DMS114 treated with DMSO at 0.1 percent for 48 hours (cell line): ENCODE measurements around the gene PFDN1.
"Not testable (repeated sequence)": the region's sequence is repeated elsewhere in the genome, so short reads cannot be mapped to it uniquely, and the experiment has no call there.

Experiments
- DNase-seq: peaks from one replicate; lab custom pipeline; 2025; ENCODE audit not compliant: unreplicated experiment; lab: John Stamatoyannopoulos, UW

PFDN1 gene

GRCh38 chr5:140302786-140303639, at the start of gene PFDN1:
TSS of gene PFDN1 (minus strand) at chr5:140303101. CDS start at chr5:140303073, 28 bp downstream.
- peak; percentile 94 for DNase-seq

- peak; percentile 44 for DNase-seq
Observed at GRCh38 chr5:140351609-140352334, 48.9 kb upstream of the PFDN1 start.

- no peak for DNase-seq
Observed at GRCh38 chr5:140349244-140349643, 46.3 kb upstream of the PFDN1 start.

GRCh38 chr5:140348104-140348503, 45.2 kb upstream of the PFDN1 start:
- DNase-seq, result no peak

- no peak for DNase-seq
Observed at GRCh38 chr5:140347360-140347759, 44.5 kb upstream of the PFDN1 start.

- peak; percentile 34 for DNase-seq
Observed at GRCh38 chr5:140346348-140347221, 43.7 kb upstream of the PFDN1 start, which contains the start of gene HBEGF. TSS of gene HBEGF (minus strand) at chr5:140346603. CDS start at chr5:140346328, 275 bp downstream.

GRCh38 chr5:140345919-140346347, 43.0 kb upstream of the PFDN1 start:
- peak; percentile 43 for DNase-seq

- no peak for DNase-seq
Observed at GRCh38 chr5:140344683-140345423, 42.0 kb upstream of the PFDN1 start.

- DNase-seq, result not testable (repeated sequence)
Observed at GRCh38 chr5:140343849-140344248, 40.9 kb upstream of the PFDN1 start.

- DNase-seq, result no peak
Observed at GRCh38 chr5:140342896-140343295, 40.0 kb upstream of the PFDN1 start.

GRCh38 chr5:140342287-140342686, 39.4 kb upstream of the PFDN1 start:
- no peak for DNase-seq

GRCh38 chr5:140341591-140341990, 38.7 kb upstream of the PFDN1 start:
- no peak for DNase-seq

GRCh38 chr5:140340605-140341121, 37.8 kb upstream of the PFDN1 start:
- no peak for DNase-seq

- DNase-seq, result no peak
Observed at GRCh38 chr5:140339636-140340035, 36.7 kb upstream of the PFDN1 start.

- no peak for DNase-seq
Observed at GRCh38 chr5:140338908-140339307, 36.0 kb upstream of the PFDN1 start.

- no peak for DNase-seq
Observed at GRCh38 chr5:140338336-140338735, 35.4 kb upstream of the PFDN1 start.

- no peak for DNase-seq
Observed at GRCh38 chr5:140337880-140338279, 35.0 kb upstream of the PFDN1 start.

- no peak for DNase-seq
Observed at GRCh38 chr5:140336388-140336787, 33.5 kb upstream of the PFDN1 start.

GRCh38 chr5:140331638-140332037, 28.7 kb upstream of the PFDN1 start:
- no peak for DNase-seq
